Measurements from ENCODE around the gene CCND2. TPM values are rescaled to one million over a fixed set of nuclear protein-coding genes. Genes with fewer than 3 reads are reported as not detected.

The CCND2 gene
- total RNA-seq, 1 donor from 2014 or later, result 268 TPM

Other genes with a start within 250 kb of the CCND2 start
- gene TIGAR, start 47.5 kb downstream of the CCND2 start, total RNA-seq, result 5.9 TPM
- gene FGF23, start 106.0 kb downstream of the CCND2 start, total RNA-seq, result 0.31 TPM
- gene FGF6, start 172.1 kb downstream of the CCND2 start, total RNA-seq, result 50.7 TPM